ENCODE measurements around the gene FHIT. TPM values are rescaled to one million over a fixed set of nuclear protein-coding genes. Genes with fewer than 3 reads are reported as not detected.

The FHIT gene
- total and polyA plus RNA-seq, 4 donors, result 2.6 to 21.3 (median 8.7) TPM

DNA sequence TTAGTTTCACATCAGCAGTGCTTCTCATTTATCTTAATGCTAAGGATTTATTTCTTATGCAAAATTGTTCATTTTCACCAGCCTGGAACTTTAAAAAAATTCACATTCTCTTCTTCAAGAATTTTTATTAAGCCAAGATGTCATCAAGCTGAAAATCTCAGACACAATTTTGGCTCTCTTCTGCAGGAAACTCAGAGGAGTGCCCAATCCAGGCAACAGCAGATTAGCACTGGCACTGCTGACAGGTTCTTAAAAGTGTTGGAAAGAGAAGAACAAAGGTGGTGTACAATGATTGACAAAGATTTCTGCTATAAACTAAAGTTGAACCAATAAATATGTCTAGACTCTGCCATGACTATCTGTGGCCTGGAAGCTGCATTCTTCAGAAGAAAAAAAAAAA lies 479.5 kb downstream of the FHIT start:
- TF ChIP-seq, protein P1, sequence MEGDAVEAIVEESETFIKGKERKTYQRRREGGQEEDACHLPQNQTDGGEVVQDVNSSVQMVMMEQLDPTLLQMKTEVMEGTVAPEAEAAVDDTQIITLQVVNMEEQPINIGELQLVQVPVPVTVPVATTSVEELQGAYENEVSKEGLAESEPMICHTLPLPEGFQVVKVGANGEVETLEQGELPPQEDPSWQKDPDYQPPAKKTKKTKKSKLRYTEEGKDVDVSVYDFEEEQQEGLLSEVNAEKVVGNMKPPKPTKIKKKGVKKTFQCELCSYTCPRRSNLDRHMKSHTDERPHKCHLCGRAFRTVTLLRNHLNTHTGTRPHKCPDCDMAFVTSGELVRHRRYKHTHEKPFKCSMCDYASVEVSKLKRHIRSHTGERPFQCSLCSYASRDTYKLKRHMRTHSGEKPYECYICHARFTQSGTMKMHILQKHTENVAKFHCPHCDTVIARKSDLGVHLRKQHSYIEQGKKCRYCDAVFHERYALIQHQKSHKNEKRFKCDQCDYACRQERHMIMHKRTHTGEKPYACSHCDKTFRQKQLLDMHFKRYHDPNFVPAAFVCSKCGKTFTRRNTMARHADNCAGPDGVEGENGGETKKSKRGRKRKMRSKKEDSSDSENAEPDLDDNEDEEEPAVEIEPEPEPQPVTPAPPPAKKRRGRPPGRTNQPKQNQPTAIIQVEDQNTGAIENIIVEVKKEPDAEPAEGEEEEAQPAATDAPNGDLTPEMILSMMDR (IDR thresholded peaks at IDR 0.05; ENCODE audit: control extremely low read depth, extremely low read depth), result no peak
- DNase-seq (no peak), ATAC-seq (ENCODE audit: insufficient read depth, low FRiP score) (no peak)
- no peak overlapping the region for H3K4me3 ChIP-seq
- H3K9ac ChIP-seq (ENCODE audit: insufficient read depth in 1 of 2, low read length in 2 of 2), result no peak overlapping the region
- H3K36me3 ChIP-seq (ENCODE audit: control insufficient read depth in 4 of 4, insufficient read depth in 4 of 4, low read length in 4 of 4), result no peaks in the 10 kb centered on the region
- H3K4me1 ChIP-seq (ENCODE audit: control insufficient read depth in 5 of 5, insufficient read depth in 5 of 5, low read length in 5 of 5), result peaks cover 0 to 3% (median 0%) of the 10 kb centered on the region in 5 donors
- no peaks in the 10 kb centered on the region for H3K27me3 ChIP-seq (ENCODE audit: control insufficient read depth in 3 of 3, insufficient read depth in 3 of 3, low read length in 2 of 3)
- H3K27ac ChIP-seq (ENCODE audit: low read depth in 1 of 2, low read length in 1 of 2), result no peak overlapping the region
- H3K9me3 ChIP-seq (ENCODE audit: control insufficient read depth in 4 of 4, insufficient read depth in 3 of 4, low read length in 3 of 4), result peaks cover 0 to 6% (median 0%) of the 10 kb centered on the region in 4 donors

DNA sequence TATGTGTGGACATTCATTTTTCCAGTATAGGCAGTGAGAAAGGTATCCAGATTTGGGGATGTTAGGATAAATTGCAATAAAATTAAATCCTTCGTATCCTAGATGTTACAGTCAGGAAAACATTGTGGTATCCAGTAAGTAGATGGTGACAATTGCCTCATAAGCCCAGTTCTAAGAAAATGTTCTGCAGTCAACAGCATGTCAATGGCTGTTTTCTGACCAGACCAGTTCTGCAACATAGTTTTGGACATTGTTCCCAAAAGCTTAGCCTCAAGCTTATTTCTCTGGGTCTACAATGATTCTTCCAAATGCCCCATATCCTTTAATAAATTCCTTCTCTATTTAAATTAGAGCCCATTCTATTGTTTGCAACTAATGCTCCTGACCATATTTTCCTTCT lies 480.7 kb downstream of the FHIT start:
- peaks cover 0 to 4% (median 0%) of the 10 kb centered on the region in 4 donors for H3K9me3 ChIP-seq (ENCODE audit: control insufficient read depth in 4 of 4, insufficient read depth in 3 of 4, low read length in 3 of 4)
- H3K4me1 ChIP-seq (ENCODE audit: control insufficient read depth in 5 of 5, insufficient read depth in 5 of 5, low read length in 5 of 5), result peaks cover 0 to 3% (median 0%) of the 10 kb centered on the region in 5 donors
- H3K27ac ChIP-seq (ENCODE audit: low read depth in 1 of 2, low read length in 1 of 2), result no peak overlapping the region
- ATAC-seq (ENCODE audit: insufficient read depth, low FRiP score) (no peak), DNase-seq (peak in 2 of 3 donors; percentile 39 to 66)
- H3K9ac ChIP-seq (ENCODE audit: insufficient read depth in 1 of 2, low read length in 2 of 2), result no peak overlapping the region
- no peaks in the 10 kb centered on the region for H3K36me3 ChIP-seq (ENCODE audit: control insufficient read depth in 4 of 4, insufficient read depth in 4 of 4, low read length in 4 of 4)
- no peak overlapping the region for H3K4me3 ChIP-seq
- H3K27me3 ChIP-seq (ENCODE audit: control insufficient read depth in 3 of 3, insufficient read depth in 3 of 3, low read length in 2 of 3), result no peaks in the 10 kb centered on the region
- TF ChIP-seq, protein P1 (IDR thresholded peaks at IDR 0.05; ENCODE audit: control extremely low read depth, extremely low read depth), result no peak
- 60 to 80% methylated on average over 1 of the region's 1 CpG for WGBS, 2 donors

DNA sequence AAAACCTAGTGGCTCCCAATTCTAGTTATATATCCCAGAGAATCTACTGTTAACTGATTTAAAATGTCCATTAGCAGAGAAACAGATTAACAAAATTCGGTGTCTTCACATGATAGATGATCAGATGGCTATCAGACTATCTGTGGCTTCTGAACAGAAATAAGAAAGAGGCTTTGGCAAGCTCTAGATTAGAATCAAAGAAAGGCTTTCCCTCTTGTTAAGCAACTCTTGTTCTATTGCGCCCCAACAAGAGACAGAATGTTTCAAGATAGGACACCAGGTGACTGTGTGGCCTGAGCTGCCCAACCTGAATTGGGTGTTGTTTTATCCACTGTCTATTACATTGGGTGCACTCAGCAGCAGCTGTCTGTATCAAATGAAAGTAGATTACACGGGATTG lies 483.7 kb downstream of the FHIT start:
- Histone ChIP-seq H3K4me3 (no peak overlapping the region), H3K36me3 (ENCODE audit: control insufficient read depth in 4 of 4, insufficient read depth in 4 of 4, low read length in 4 of 4) (no peaks in the 10 kb centered on the region), H3K27me3 (ENCODE audit: control insufficient read depth in 3 of 3, insufficient read depth in 3 of 3, low read length in 2 of 3) (no peaks in the 10 kb centered on the region), H3K4me1 (ENCODE audit: control insufficient read depth in 5 of 5, insufficient read depth in 5 of 5, low read length in 5 of 5) (peaks cover 0 to 3% (median 0%) of the 10 kb centered on the region in 5 donors), H3K27ac (ENCODE audit: low read depth in 1 of 2, low read length in 1 of 2) (no peak overlapping the region), H3K9ac (ENCODE audit: insufficient read depth in 1 of 2, low read length in 2 of 2) (no peak overlapping the region), H3K9me3 (ENCODE audit: control insufficient read depth in 4 of 4, insufficient read depth in 3 of 4, low read length in 3 of 4) (no peaks in the 10 kb centered on the region)
- ATAC-seq (ENCODE audit: insufficient read depth, low FRiP score), result no peak
- DNase-seq, result no peak
- WGBS, 2 donors, result 66 to 82% methylated on average over 3 of the region's 3 CpGs
- TF ChIP-seq, protein P1 (IDR thresholded peaks at IDR 0.05; ENCODE audit: control extremely low read depth, extremely low read depth), result no peak

DNA sequence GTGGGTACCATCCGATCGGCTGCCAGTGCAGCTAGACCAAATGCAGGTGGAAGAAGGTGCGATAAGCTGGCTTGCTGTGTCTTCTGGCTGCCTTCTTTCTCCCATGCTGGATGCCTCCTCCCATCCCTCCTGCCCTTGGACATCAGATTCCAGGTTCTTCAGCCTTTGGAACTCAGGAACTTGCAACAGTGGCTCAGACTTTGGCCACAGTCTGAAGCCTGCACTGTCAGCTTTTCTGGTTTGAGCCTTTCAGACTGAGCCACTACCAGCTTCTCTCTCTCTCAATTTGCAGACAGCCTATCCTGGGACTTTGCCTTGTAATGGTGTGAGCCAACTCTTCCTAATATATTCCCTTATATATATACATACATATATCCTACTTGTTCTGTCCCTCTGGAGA lies 485.5 kb downstream of the FHIT start:
- no peak for ATAC-seq (ENCODE audit: insufficient read depth, low FRiP score)
- no peak overlapping the region for H3K27ac ChIP-seq (ENCODE audit: low read depth in 1 of 2, low read length in 1 of 2)
- H3K27me3 ChIP-seq (ENCODE audit: control insufficient read depth in 3 of 3, insufficient read depth in 3 of 3, low read length in 2 of 3), result no peaks in the 10 kb centered on the region
- H3K4me3 ChIP-seq, result no peak overlapping the region
- WGBS, 2 donors, result 86 to 100% methylated on average over 3 of the region's 3 CpGs
- H3K9ac ChIP-seq (ENCODE audit: insufficient read depth in 1 of 2, low read length in 2 of 2), result no peak overlapping the region
- peaks cover 0 to 10% (median 0%) of the 10 kb centered on the region in 5 donors for H3K4me1 ChIP-seq (ENCODE audit: control insufficient read depth in 5 of 5, insufficient read depth in 5 of 5, low read length in 5 of 5)
- TF ChIP-seq, protein P1 (IDR thresholded peaks at IDR 0.05; ENCODE audit: control extremely low read depth, extremely low read depth), result no peak
- DNase-seq, result no peak
- no peaks in the 10 kb centered on the region for H3K9me3 ChIP-seq (ENCODE audit: control insufficient read depth in 4 of 4, insufficient read depth in 3 of 4, low read length in 3 of 4)
- H3K36me3 ChIP-seq (ENCODE audit: control insufficient read depth in 4 of 4, insufficient read depth in 4 of 4, low read length in 4 of 4), result no peaks in the 10 kb centered on the region

Data from lung (tissue), 12 donors.